PC-9 (cell line): Measurements from ENCODE around the gene RBMS1. TPM values are rescaled to one million over a fixed set of nuclear protein-coding genes. Genes with fewer than 3 reads are reported as not detected.
A peak's percentile ranks its signal among the peaks of the same experiment; 100 is the strongest.

Source experiments
- BruUV-seq: library from RNA; stranded (reverse); fragments of 400-500 nt; replicated peaks from 2 replicates; lab custom pipeline; 2021; lab: Mats Ljungman, UMichigan
- CTCF ChIA-PET: fragments of 300-600 bp; sonication (Branson Sonifier 250); formaldehyde crosslinking; loops from one replicate; lab custom pipeline; 2022; ENCODE audit warnings: antibody characterized with exemption; lab: Charles Lee
- POLR2A ChIA-PET: fragments of 300-600 bp; sonication (Branson Sonifier 250); formaldehyde crosslinking; loops from one replicate; lab custom pipeline; 2022; ENCODE audit warnings: antibody characterized with exemption; ENCODE audit not compliant: unreplicated experiment; lab: Charles Lee
- DNase-seq, 2 experiments: peaks; one replicate each; pipeline versions ENCODE4 v3.0.0 to v3.0.0-alpha.2; 2015 to 2022; ENCODE audit warnings: mixed read lengths in 1 of 2
- H2AFZ ChIP-seq: fragments of 200-600 bp; sonication (generic); 2 replicates; pipeline ENCODE4 v1.8.1; 2017; ENCODE audit warnings: antibody characterized with exemption
- H3F3A ChIP-seq: fragments of 200-600 bp; sonication (generic); 2 replicates; pipeline ENCODE4 v1.8.1; 2017; ENCODE audit warnings: antibody characterized with exemption, mild to moderate bottlenecking, low read depth; ENCODE audit not compliant: insufficient read depth
- H3K27ac ChIP-seq: fragments of 200-600 bp; sonication (generic); 2 replicates; pipeline ENCODE4 v1.6.1; 2016; ENCODE audit warnings: mixed run types
- H3K27me3 ChIP-seq: fragments of 200-600 bp; sonication (generic); 2 replicates; pipeline ENCODE4 v1.6.1; 2016; ENCODE audit warnings: low read depth, mixed run types; ENCODE audit not compliant: insufficient read depth
- H3K36me3 ChIP-seq: fragments of 200-600 bp; sonication (generic); 2 replicates; pipeline ENCODE4 v1.6.1; 2016; ENCODE audit warnings: low read depth, mixed run types
- H3K4me1 ChIP-seq: fragments of 200-600 bp; sonication (generic); replicated peaks from 2 replicates; pipeline ENCODE4 v1.6.1; 2016; ENCODE audit warnings: mixed run types; ENCODE audit not compliant: insufficient read depth
- H3K4me2 ChIP-seq: fragments of 200-600 bp; sonication (generic); 2 replicates; pipeline ENCODE4 v1.6.1; 2017; ENCODE audit warnings: mixed run types
- H3K4me3 ChIP-seq: fragments of 200-600 bp; sonication (generic); 2 replicates; pipeline ENCODE4 v1.6.1; 2016; ENCODE audit warnings: mixed run types
- H3K79me2 ChIP-seq: fragments of 200-600 bp; sonication (generic); 2 replicates; pipeline ENCODE4 v1.6.1; 2017; ENCODE audit warnings: low read depth, mixed run types
- H3K9me2 ChIP-seq: fragments of 200-600 bp; sonication (generic); 2 replicates; pipeline ENCODE4 v1.8.1; 2017; ENCODE audit warnings: mild to moderate bottlenecking; ENCODE audit not compliant: insufficient read depth
- H3K9me3 ChIP-seq: fragments of 200-600 bp; sonication (generic); 2 replicates; pipeline ENCODE4 v1.8.1; 2016; ENCODE audit warnings: low read depth; ENCODE audit not compliant: insufficient read depth
- H4K20me1 ChIP-seq: fragments of 200-600 bp; sonication (generic); 2 replicates; pipeline ENCODE4 v1.8.1; 2017; ENCODE audit not compliant: insufficient read depth
- CTCF ChIP-seq: fragments of 200-600 bp; sonication (generic); conservative IDR thresholded peaks from 2 replicates; pipeline ENCODE4 v1.6.1; 2017; ENCODE audit warnings: mixed run types, antibody characterized with exemption, mild to moderate bottlenecking, moderate library complexity
- EZH2 ChIP-seq: fragments of 200-600 bp; sonication (generic); IDR thresholded peaks from 2 replicates; pipeline ENCODE4 v1.8.0; 2017; ENCODE audit warnings: antibody characterized with exemption, low read depth
- intact Hi-C: fragments of 100-400 bp; cut with micrococcal nuclease; formaldehyde crosslinking; loops from one replicate; pipeline ENCODE4 v1.10.0; 2022; ENCODE audit not compliant: unreplicated experiment
- total RNA-seq: library from RNA; stranded (reverse); gene quantifications from 2 replicates; pipeline ENCODE4 v1.2.3, GENCODE V29; 2021

The RBMS1 gene
- total RNA-seq, 1 experiment from 2014 or later = 65.1 TPM

- Histone ChIP-seq H2AFZ (0 out of 2 replicates have a peak overlapping the region, but pooled peaks have one; percentile 66), H3K9me3 (no peaks in the 10 kb centered on the region), H4K20me1 (peaks cover 4% of the 10 kb centered on the region; the same call in 1 of the 2 replicates), H3K27ac (peak overlapping the region; percentile 79), H3K79me2 (peaks cover 64% of the 10 kb centered on the region), H3K4me2 (peak overlapping the region; percentile 79), H3K9me2 (no peaks in the 10 kb centered on the region), H3K4me1 (peaks cover 54% of the 10 kb centered on the region), H3K4me3 (peak overlapping the region; percentile 71), H3F3A (peaks cover 26% of the 10 kb centered on the region), H3K27me3 (no peaks in the 10 kb centered on the region), H3K36me3 (peaks cover under 1% of the 10 kb centered on the region; the same call in 1 of the 2 replicates)
- intact Hi-C loops = loop anchor here (10.0 kb wide), 2 partner anchors 52 to 338 kb away; no protein-coding TSS in a partner anchor
- DNase-seq = peak; percentile 31 to 56
- TF ChIP-seq CTCF = no peak
- TF ChIP-seq EZH2 = no peak
- ChIA-PET CTCF (no interaction called here), POLR2A (interaction anchor here (0.7 kb wide), 1 partner anchor 155 kb away, joined by 3 read pairs; no protein-coding TSS in a partner anchor)
- TSS peak; percentile 27 for BruUV-seq
These were observed 86.8 kb downstream of the RBMS1 start for GRCh38 chr2:160406591-160407392.

GRCh38 chr2:160405077-160405867 is 88.3 kb downstream of the RBMS1 start:
- H3K4me2 ChIP-seq = peak overlapping the region; percentile 79
- BruUV-seq = no TSS peak
- DNase-seq = no peak
- peaks cover 58% of the 10 kb centered on the region for H3K4me1 ChIP-seq
- H3K36me3 ChIP-seq = peaks cover 9% of the 10 kb centered on the region; the same call in 1 of the 2 replicates
- peak overlapping the region; percentile 79 for H3K27ac ChIP-seq
- 0 out of 2 replicates have a peak, but pooled peaks cover 3% of the 10 kb centered on the region for H3K9me3 ChIP-seq
- intact Hi-C loops = loop anchor here (10.0 kb wide), 2 partner anchors 50 to 340 kb away; no protein-coding TSS in a partner anchor
- H3K79me2 ChIP-seq = peaks cover 69% of the 10 kb centered on the region
- no peaks in the 10 kb centered on the region for H3K27me3 ChIP-seq
- H3K4me3 ChIP-seq = peak overlapping the region; percentile 71
- CTCF ChIA-PET = no interaction called here
- peaks cover 26% of the 10 kb centered on the region for H3F3A ChIP-seq
- no peak for TF ChIP-seq EZH2
- TF ChIP-seq CTCF = no peak
- no peaks in the 10 kb centered on the region for H3K9me2 ChIP-seq
- H2AFZ ChIP-seq = no peak overlapping the region
- peaks cover 4% of the 10 kb centered on the region; the same call in 1 of the 2 replicates for H4K20me1 ChIP-seq
- POLR2A ChIA-PET = interaction anchor here (0.5 kb wide), 1 partner anchor 13 kb away, joined by 4 read pairs; no protein-coding TSS in a partner anchor
